Lower lobe of right lung (tissue), 2 donors: ENCODE data around the gene MS4A7. TPM values are rescaled to one million over a fixed set of nuclear protein-coding genes. Genes with fewer than 3 reads are reported as not detected.
A peak's percentile ranks its signal among the peaks of the same experiment; 100 is the strongest.

Experiments used
- ATAC-seq, 2 donors: fragments of 200-7000 bp; cut with Tn5 transposase; one replicate each; pipeline ENCODE4 v1.9.1; 2020 to 2022; ENCODE audit warnings: mild to moderate bottlenecking in 2 of 2, moderate library complexity in 2 of 2
- DNase-seq: peaks from one replicate; pipeline ENCODE4 v3.0.0-alpha.2; 2020
- H3K27ac ChIP-seq: fragments of 200-600 bp; one replicate; pipeline ENCODE4 v1.8.0; 2022
- H3K27me3 ChIP-seq: fragments of 200-600 bp; one replicate; pipeline ENCODE4 v1.8.0; 2022; ENCODE audit warnings: low read depth
- H3K36me3 ChIP-seq: fragments of 200-600 bp; one replicate; pipeline ENCODE4 v1.8.0; 2022; ENCODE audit warnings: mild to moderate bottlenecking
- H3K4me1 ChIP-seq: fragments of 200-600 bp; one replicate; pipeline ENCODE4 v1.8.0; 2022
- H3K4me3 ChIP-seq: fragments of 200-600 bp; one replicate; pipeline ENCODE4 v1.8.0; 2022; ENCODE audit warnings: mild to moderate bottlenecking
- H3K9me3 ChIP-seq: fragments of 200-600 bp; one replicate; pipeline ENCODE4 v1.8.0; 2022
- intact Hi-C: fragments of 100-400 bp; cut with DNase I; formaldehyde crosslinking; loops from one replicate; pipeline ENCODE4 v1.11.0; 2022
- total RNA-seq: library from RNA; stranded (reverse); fragmentation: NEBNext Ultra II Directional; extraction: Animal tissue kit (Norgen Biotek cat#: 25700); gene quantifications from one replicate; pipeline ENCODE4 v1.2.1, GENCODE V29; 2021
- TF ChIP-seq, protein P1 (sequence below): fragments of 200-600 bp; IDR thresholded peaks from one replicate; pipeline ENCODE4 v1.8.0; 2022; ENCODE audit warnings: antibody characterized with exemption, mild to moderate bottlenecking
- donor health status: DM: no; HTN: yes; CAD: no; lungs with severe emphysema.

MS4A7 gene
- total RNA-seq, 1 donor from 2014 or later = 315 TPM

GRCh38 chr11:60339356-60339755 is 39.0 kb upstream of the MS4A7 start:
- Histone ChIP-seq H3K4me1 (no peaks in the 10 kb centered on the region), H3K36me3 (no peaks in the 10 kb centered on the region), H3K27ac (no peak overlapping the region), H3K4me3 (no peak overlapping the region), H3K9me3 (no peaks in the 10 kb centered on the region), H3K27me3 (no peaks in the 10 kb centered on the region)
- TF ChIP-seq, protein P1, sequence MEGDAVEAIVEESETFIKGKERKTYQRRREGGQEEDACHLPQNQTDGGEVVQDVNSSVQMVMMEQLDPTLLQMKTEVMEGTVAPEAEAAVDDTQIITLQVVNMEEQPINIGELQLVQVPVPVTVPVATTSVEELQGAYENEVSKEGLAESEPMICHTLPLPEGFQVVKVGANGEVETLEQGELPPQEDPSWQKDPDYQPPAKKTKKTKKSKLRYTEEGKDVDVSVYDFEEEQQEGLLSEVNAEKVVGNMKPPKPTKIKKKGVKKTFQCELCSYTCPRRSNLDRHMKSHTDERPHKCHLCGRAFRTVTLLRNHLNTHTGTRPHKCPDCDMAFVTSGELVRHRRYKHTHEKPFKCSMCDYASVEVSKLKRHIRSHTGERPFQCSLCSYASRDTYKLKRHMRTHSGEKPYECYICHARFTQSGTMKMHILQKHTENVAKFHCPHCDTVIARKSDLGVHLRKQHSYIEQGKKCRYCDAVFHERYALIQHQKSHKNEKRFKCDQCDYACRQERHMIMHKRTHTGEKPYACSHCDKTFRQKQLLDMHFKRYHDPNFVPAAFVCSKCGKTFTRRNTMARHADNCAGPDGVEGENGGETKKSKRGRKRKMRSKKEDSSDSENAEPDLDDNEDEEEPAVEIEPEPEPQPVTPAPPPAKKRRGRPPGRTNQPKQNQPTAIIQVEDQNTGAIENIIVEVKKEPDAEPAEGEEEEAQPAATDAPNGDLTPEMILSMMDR = no peak
- ATAC-seq (no peak), DNase-seq (no peak)
- intact Hi-C loops = no loop called here

DNA sequence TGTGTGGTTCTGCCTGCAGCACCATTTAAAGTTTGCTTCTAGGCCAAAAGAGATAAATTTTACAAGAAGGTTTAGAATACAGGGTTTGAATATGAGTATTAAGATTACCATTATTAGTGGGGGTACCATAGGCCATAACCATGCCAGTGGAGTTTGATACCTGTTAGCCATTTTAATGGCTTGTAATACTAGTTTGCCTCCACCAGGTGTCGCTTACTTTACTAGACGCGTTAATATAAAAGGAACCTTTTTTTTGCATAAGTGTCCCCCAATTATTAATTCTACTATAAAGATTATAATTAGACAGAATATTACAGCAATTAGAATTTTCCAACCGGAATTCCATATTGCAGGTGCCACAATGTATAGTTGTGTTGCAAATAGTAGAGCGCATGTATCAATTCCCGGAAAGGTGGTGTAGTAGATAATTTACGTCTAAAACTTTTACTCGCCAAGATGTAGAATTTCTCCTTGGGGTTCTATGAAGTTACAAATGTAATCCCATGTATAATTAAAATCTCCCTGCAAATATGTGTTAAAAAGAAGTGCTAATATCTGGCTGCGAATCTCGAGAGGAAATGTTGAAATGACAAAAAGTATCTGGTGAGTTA is 35.1 kb upstream of the MS4A7 start:
- H3K4me3 ChIP-seq = no peak overlapping the region
- no peak for DNase-seq
- intact Hi-C loops = no loop called here
- H3K9me3 ChIP-seq = no peaks in the 10 kb centered on the region
- H3K36me3 ChIP-seq = no peaks in the 10 kb centered on the region
- H3K4me1 ChIP-seq = no peaks in the 10 kb centered on the region
- TF ChIP-seq, protein P1 = peak; percentile 56
- ATAC-seq = no peak
- no peak overlapping the region for H3K27ac ChIP-seq
- no peaks in the 10 kb centered on the region for H3K27me3 ChIP-seq

- DNase-seq (no peak), ATAC-seq (no peak)
- intact Hi-C loops = no loop called here
- H3K9me3 ChIP-seq = no peaks in the 10 kb centered on the region
- TF ChIP-seq, protein P1 = no peak
- H3K4me1 ChIP-seq = no peaks in the 10 kb centered on the region
- H3K4me3 ChIP-seq = no peak overlapping the region
- no peaks in the 10 kb centered on the region for H3K36me3 ChIP-seq
- H3K27me3 ChIP-seq = no peaks in the 10 kb centered on the region
- no peak overlapping the region for H3K27ac ChIP-seq
Observed at GRCh38 chr11:60344146-60344545, 34.2 kb upstream of the MS4A7 start.

DNA sequence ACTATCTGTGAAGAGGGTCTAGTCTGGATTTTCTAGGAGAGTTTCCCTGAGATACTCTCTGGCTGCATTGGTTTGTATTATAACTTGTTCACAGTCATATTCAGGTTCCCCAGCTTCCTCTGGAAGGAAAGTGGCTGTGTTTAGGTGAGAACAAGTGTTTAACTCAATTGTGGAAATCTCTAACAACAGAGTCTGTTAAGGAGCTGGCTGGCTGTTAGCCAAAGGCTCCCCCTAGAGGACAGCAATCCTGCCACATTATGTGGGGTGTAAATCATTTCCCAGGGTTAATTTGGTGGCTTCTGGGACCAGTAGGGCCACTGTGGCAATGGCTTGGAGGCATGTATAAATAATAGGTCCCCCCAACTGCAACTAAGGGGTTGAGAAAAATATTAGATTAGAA is 32.8 kb upstream of the MS4A7 start:
- H3K4me3 ChIP-seq = no peak overlapping the region
- H3K27me3 ChIP-seq = no peaks in the 10 kb centered on the region
- ATAC-seq (peak; percentile 37 to 41), DNase-seq (peak; percentile 61)
- H3K9me3 ChIP-seq = no peaks in the 10 kb centered on the region
- no peak overlapping the region for H3K27ac ChIP-seq
- intact Hi-C loops = no loop called here
- no peaks in the 10 kb centered on the region for H3K36me3 ChIP-seq
- TF ChIP-seq, protein P1 = peak; percentile 35
- no peaks in the 10 kb centered on the region for H3K4me1 ChIP-seq

- ATAC-seq (no peak), DNase-seq (no peak)
- Histone ChIP-seq H3K36me3 (no peaks in the 10 kb centered on the region), H3K27ac (no peak overlapping the region), H3K4me1 (no peaks in the 10 kb centered on the region), H3K9me3 (no peaks in the 10 kb centered on the region), H3K27me3 (no peaks in the 10 kb centered on the region), H3K4me3 (no peak overlapping the region)
- intact Hi-C loops = no loop called here
- TF ChIP-seq, protein P1 = no peak
Observed at GRCh38 chr11:60347084-60347797, 31.1 kb upstream of the MS4A7 start.
